ENCODE data around the gene TIMP4. TPM values are rescaled to one million over a fixed set of nuclear protein-coding genes. Genes with fewer than 3 reads are reported as not detected.

TIMP4 gene
- total RNA-seq, 1 donor from 2014 or later = 0.48 TPM

DNA sequence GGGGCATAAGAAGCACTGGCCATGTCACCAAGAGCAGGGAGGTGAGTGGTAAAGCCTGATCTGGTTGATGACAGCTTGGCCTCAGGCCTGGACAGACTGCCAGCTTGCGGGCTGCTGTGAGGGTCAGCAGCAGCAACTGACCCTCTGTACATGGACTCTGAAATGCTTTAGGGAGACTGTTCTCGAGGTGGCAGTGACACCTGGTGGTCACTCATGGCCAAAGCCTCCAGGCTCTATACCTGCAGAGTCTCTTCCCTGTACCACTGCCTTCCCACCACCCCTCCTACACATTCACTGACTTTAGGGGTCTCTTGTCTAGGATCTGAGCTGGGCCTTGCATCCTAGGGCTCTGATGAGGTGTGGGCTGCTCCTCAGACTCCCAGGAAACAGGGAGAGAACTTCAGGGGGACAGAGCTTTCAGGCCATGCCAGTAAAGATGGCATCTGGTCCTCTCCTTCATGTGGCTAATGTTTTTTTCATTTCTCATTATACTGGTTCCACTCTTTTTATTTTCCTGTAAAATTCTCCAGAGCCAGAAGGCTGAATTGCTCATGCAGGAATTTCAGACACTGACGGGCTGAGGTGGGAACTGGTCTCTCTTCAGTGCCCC is 17.2 kb upstream of the TIMP4 start:
- Mint-ChIP-seq H3K4me1 (ENCODE audit: unreplicated experiment) (no peaks in the 10 kb centered on the region), H3K9me3 (no peaks in the 10 kb centered on the region), H3K4me3 (no peak overlapping the region), H3K27me3 (no peaks in the 10 kb centered on the region), H3K36me3 (peaks cover 4% of the 10 kb centered on the region), H3K27ac (no peak overlapping the region)
- TF ChIP-seq, protein P1, sequence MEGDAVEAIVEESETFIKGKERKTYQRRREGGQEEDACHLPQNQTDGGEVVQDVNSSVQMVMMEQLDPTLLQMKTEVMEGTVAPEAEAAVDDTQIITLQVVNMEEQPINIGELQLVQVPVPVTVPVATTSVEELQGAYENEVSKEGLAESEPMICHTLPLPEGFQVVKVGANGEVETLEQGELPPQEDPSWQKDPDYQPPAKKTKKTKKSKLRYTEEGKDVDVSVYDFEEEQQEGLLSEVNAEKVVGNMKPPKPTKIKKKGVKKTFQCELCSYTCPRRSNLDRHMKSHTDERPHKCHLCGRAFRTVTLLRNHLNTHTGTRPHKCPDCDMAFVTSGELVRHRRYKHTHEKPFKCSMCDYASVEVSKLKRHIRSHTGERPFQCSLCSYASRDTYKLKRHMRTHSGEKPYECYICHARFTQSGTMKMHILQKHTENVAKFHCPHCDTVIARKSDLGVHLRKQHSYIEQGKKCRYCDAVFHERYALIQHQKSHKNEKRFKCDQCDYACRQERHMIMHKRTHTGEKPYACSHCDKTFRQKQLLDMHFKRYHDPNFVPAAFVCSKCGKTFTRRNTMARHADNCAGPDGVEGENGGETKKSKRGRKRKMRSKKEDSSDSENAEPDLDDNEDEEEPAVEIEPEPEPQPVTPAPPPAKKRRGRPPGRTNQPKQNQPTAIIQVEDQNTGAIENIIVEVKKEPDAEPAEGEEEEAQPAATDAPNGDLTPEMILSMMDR (conservative IDR thresholded peaks at IDR 0.05) = peak; percentile 87
- no peak for DNase-seq (ENCODE audit: extremely low spot score, unreplicated experiment)

DNA sequence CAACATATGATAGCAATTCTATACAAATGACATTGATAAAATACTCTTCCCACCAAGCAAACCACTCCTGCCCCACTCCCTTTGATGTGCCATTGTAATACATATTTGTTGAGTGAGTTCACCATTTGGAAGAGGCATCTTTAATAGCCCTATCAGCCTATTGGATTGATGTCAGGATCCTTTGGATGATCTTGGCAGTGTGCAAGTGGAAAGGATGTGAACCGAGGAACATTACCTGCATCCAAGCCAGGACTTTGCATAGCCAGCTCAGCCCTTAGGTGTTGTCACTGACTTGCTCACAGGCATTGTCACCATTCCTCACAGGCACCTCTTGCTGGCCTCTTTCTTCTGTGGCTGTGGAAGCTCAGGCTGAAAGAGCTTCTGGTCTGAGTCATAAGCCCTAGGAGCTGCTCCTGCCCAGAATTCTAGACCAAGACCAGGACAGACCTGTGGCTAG is 16.5 kb upstream of the TIMP4 start:
- H3K27me3 Mint-ChIP-seq = no peaks in the 10 kb centered on the region
- no peak for DNase-seq (ENCODE audit: extremely low spot score, unreplicated experiment)
- H3K4me3 Mint-ChIP-seq = no peak overlapping the region
- H3K4me1 Mint-ChIP-seq (ENCODE audit: unreplicated experiment) = no peaks in the 10 kb centered on the region
- H3K27ac Mint-ChIP-seq = no peak overlapping the region
- no peaks in the 10 kb centered on the region for H3K9me3 Mint-ChIP-seq
- TF ChIP-seq, protein P1 (conservative IDR thresholded peaks at IDR 0.05) = no peak
- peaks cover 4% of the 10 kb centered on the region for H3K36me3 Mint-ChIP-seq

- H3K9me3 Mint-ChIP-seq = no peaks in the 10 kb centered on the region
- peaks cover 4% of the 10 kb centered on the region for H3K36me3 Mint-ChIP-seq
- no peak for DNase-seq (ENCODE audit: extremely low spot score, unreplicated experiment)
- TF ChIP-seq, protein P1 (conservative IDR thresholded peaks at IDR 0.05) = no peak
- no peaks in the 10 kb centered on the region for H3K4me1 Mint-ChIP-seq (ENCODE audit: unreplicated experiment)
- H3K27ac Mint-ChIP-seq = no peak overlapping the region
- H3K27me3 Mint-ChIP-seq = no peaks in the 10 kb centered on the region
- no peak overlapping the region for H3K4me3 Mint-ChIP-seq
Measured at GRCh38 chr3:12170207-12170606, 11.5 kb upstream of the TIMP4 start.

DNA sequence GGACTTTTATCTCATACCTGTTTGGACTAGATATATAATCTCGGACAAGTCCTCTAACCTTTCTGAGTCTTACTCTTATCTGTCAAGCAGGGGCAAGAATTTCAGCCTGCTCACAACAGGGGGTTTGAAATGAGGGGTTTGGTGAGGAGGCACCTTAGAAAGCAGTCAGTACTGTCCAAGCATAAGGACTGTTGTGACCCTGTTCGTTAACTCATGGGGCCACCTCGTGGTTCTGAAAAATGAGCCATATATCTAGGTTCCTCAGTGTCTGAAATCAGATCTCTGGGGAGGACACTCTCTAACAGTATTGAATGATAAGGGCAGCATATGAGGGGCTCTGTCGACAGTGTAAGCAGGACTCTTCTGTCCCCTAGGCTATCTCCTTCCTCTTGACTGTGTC is 7.2 kb upstream of the TIMP4 start:
- TF ChIP-seq, protein P1 (conservative IDR thresholded peaks at IDR 0.05) = no peak
- H3K27ac Mint-ChIP-seq = no peak overlapping the region
- no peaks in the 10 kb centered on the region for H3K36me3 Mint-ChIP-seq
- H3K4me1 Mint-ChIP-seq (ENCODE audit: unreplicated experiment) = no peaks in the 10 kb centered on the region
- peaks cover 6% of the 10 kb centered on the region for H3K27me3 Mint-ChIP-seq
- DNase-seq (ENCODE audit: extremely low spot score, unreplicated experiment) = no peak
- H3K4me3 Mint-ChIP-seq = no peak overlapping the region
- no peaks in the 10 kb centered on the region for H3K9me3 Mint-ChIP-seq

GRCh38 chr3:12159227-12159601 is 502 bp upstream of the TIMP4 start:
- TF ChIP-seq, protein P1 (conservative IDR thresholded peaks at IDR 0.05) = no peak
- Mint-ChIP-seq H3K27ac (peak overlapping the region; percentile 42), H3K4me1 (ENCODE audit: unreplicated experiment) (peaks cover 14% of the 10 kb centered on the region), H3K9me3 (no peaks in the 10 kb centered on the region), H3K36me3 (no peaks in the 10 kb centered on the region), H3K27me3 (peaks cover 31% of the 10 kb centered on the region), H3K4me3 (peak overlapping the region; percentile 62)
- DNase-seq (ENCODE audit: extremely low spot score, unreplicated experiment) = no peak

Data from type B pancreatic cell (in vitro differentiated cells).